ENCODE data around the gene GNA15. TPM values are rescaled to one million over a fixed set of nuclear protein-coding genes. Genes with fewer than 3 reads are reported as not detected.

GNA15 gene
- total RNA-seq, 6 experiments from 2014 or later: 0.31 to 3.9 (median 0.83) TPM

DNA sequence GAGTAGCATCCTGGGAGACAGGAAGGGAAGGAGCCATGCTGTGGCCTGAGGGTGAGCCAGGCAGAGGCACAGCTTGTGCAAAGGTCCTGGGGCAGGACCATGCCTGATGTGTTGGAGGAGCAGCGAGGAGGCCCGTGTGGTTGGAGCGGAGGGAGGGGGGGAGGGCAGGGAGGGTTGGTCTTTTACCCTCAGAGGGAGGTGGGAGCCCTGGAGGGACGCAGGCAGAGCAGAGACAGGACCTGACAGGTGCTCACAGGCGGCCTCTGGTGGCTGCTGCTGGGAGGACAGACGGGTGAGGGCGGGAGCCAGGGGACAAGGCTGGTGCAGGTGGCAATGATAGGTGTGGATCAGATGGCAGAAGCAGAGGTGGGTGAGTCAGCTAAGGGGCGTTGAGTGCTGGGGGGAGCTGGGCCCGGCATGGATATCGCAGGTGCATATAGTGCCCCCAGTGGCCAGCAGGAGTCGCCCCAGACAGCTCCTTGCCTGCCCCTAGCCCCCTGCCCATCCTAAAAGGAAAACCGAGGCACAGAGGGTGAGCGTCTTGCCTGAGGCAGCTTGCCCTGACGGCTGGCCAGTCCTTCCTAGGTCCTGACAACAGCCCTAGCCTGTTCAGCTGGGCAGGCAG lies 9.8 kb upstream of the GNA15 start:
- H3K9me3 ChIP-seq: no peaks in the 10 kb centered on the region
- no peaks in the 10 kb centered on the region for H3K27me3 ChIP-seq
- H3K36me3 ChIP-seq: no peaks in the 10 kb centered on the region
- no peak for TF ChIP-seq POLR2A (IDR thresholded peaks at IDR 0.05)
- TF ChIP-seq, protein P1, sequence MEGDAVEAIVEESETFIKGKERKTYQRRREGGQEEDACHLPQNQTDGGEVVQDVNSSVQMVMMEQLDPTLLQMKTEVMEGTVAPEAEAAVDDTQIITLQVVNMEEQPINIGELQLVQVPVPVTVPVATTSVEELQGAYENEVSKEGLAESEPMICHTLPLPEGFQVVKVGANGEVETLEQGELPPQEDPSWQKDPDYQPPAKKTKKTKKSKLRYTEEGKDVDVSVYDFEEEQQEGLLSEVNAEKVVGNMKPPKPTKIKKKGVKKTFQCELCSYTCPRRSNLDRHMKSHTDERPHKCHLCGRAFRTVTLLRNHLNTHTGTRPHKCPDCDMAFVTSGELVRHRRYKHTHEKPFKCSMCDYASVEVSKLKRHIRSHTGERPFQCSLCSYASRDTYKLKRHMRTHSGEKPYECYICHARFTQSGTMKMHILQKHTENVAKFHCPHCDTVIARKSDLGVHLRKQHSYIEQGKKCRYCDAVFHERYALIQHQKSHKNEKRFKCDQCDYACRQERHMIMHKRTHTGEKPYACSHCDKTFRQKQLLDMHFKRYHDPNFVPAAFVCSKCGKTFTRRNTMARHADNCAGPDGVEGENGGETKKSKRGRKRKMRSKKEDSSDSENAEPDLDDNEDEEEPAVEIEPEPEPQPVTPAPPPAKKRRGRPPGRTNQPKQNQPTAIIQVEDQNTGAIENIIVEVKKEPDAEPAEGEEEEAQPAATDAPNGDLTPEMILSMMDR (IDR thresholded peaks at IDR 0.05): peak; percentile 66 to 79 (median 72)
- intact Hi-C loops (cut with DNase I): no loop called here
- WGBS (ENCODE audit: insufficient coverage, low coverage, low lambda C conversion rate, missing lambda C conversion rate): 4% methylated on average over 7 of the region's 14 CpGs
- peak; percentile 73 to 80 (median 78) for DNase-seq
- H3K4me1 ChIP-seq: peaks cover 0 to 20% (median 4%) of the 10 kb centered on the region in 4 donors
- ATAC-seq: peak; percentile 40 to 63 (median 60)
- no peak overlapping the region for H3K4me3 ChIP-seq
- no peak overlapping the region for H3K27ac ChIP-seq

DNA sequence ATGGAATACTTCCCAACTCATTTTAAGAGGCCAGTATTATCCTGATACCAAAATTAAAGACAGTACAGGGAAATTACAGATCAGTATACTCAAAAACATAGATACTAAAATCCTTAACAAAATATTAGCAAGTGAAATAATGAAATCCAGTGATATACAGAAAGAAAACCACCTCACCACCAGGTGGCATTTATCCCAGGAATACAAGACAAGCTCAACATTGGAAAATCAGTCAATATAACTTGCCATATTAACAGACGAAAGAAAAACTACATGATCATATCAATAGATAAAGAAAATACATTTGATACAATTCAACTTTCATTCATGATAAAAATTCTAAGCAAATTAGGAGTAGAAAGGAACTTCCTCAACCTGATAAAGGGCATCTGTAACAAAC lies 6.7 kb upstream of the GNA15 start:
- no peaks in the 10 kb centered on the region for H3K27me3 ChIP-seq
- DNase-seq (no peak), ATAC-seq (no peak)
- H3K9me3 ChIP-seq: no peaks in the 10 kb centered on the region
- TF ChIP-seq, protein P1 (IDR thresholded peaks at IDR 0.05): peak; percentile 55 to 63 (median 60)
- TF ChIP-seq POLR2A (IDR thresholded peaks at IDR 0.05): no peak
- no peaks in the 10 kb centered on the region for H3K36me3 ChIP-seq
- no peak overlapping the region for H3K27ac ChIP-seq
- intact Hi-C loops (cut with DNase I): no loop called here
- peaks cover 0 to 3% (median under 1%) of the 10 kb centered on the region in 4 donors for H3K4me1 ChIP-seq
- WGBS (ENCODE audit: insufficient coverage, low coverage, low lambda C conversion rate, missing lambda C conversion rate): 0% methylated on average over 1 of the region's 1 CpG
- no peak overlapping the region for H3K4me3 ChIP-seq

DNA sequence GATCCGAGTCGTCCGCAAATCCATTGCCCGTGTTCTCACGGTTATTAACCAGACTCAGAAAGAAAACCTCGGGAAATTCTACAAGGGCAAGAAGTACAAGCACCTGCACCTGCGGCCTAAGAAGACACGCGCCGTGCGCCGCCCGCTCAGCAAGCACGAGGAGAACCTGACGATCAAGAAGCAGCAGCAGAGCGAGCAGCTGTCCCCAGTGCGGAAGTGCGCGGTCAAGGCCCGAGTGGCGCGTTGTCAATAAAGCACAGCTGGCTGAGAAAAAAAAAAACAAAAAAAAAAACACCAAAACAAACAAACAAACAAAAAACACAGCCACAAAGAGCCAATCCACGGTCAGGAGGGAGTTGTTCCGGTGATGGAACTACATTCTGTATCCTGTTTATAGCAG lies 4.7 kb upstream of the GNA15 start:
- Histone ChIP-seq H3K4me1 (no peaks in the 10 kb centered on the region), H3K27me3 (no peaks in the 10 kb centered on the region), H3K27ac (no peak overlapping the region), H3K4me3 (no peak overlapping the region), H3K36me3 (no peaks in the 10 kb centered on the region), H3K9me3 (no peaks in the 10 kb centered on the region)
- WGBS (ENCODE audit: insufficient coverage, low coverage, low lambda C conversion rate, missing lambda C conversion rate): 95% methylated on average over 12 of the region's 24 CpGs
- no peak for TF ChIP-seq POLR2A (IDR thresholded peaks at IDR 0.05)
- TF ChIP-seq, protein P1 (IDR thresholded peaks at IDR 0.05): no peak
- DNase-seq: no peak
- ATAC-seq: no peak
- intact Hi-C loops (cut with DNase I): no loop called here

DNA sequence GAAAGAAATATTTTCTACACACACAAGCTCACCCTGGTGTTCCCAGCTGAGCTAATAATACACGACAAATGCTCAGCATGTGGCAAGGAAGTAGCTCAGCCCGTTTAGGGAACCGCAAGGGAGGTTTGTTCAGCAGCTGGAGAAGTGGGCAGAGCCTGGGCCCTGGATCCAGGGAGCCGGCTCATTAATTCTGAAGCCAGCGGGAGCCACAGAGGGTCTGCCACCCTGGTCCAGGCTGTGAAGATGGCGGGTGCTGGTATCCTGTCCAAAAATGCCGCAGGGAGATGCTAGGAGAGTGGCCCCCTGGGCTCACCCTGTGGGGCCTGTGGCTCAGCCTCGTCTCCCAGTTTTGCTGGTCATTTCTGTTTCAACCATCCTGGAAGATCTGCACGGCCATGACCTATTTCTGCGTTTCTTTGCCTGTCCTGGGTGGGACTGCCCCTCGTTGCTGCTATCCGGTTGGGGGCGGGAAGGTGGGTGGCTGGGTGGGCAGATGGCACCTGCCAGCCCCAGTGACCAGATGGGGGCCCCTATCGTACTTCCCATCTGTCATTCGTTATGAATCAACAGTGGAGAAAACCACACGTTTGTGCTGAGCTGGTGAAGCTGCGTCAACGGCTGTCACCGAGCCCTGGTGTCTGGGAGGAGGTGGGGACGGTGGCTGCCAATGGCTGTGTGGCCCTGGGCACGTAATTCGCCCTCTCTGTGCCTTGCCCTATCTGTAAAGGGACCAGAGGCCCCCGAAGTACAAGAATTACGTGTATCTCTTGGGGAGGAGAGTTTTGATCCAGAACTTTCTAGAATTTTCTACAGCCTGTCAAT lies 2.7 kb upstream of the GNA15 start:
- ATAC-seq: peak; percentile 46 to 57 (median 52)
- peak overlapping the region in 2 of 3 donors; percentile 5 to 24 for H3K27ac ChIP-seq
- H3K27me3 ChIP-seq: no peaks in the 10 kb centered on the region
- no peaks in the 10 kb centered on the region for H3K4me1 ChIP-seq
- WGBS (ENCODE audit: insufficient coverage, low coverage, low lambda C conversion rate, missing lambda C conversion rate): 40% methylated on average over 7 of the region's 24 CpGs
- H3K36me3 ChIP-seq: no peaks in the 10 kb centered on the region
- intact Hi-C loops (cut with DNase I): no loop called here
- no peaks in the 10 kb centered on the region for H3K9me3 ChIP-seq
- DNase-seq: no peak
- H3K4me3 ChIP-seq: no peak overlapping the region
- TF ChIP-seq, protein P1 (IDR thresholded peaks at IDR 0.05): no peak
- no peak for TF ChIP-seq POLR2A (IDR thresholded peaks at IDR 0.05)
